Measurements from ENCODE around the gene STT3B.

STT3B gene

DNA sequence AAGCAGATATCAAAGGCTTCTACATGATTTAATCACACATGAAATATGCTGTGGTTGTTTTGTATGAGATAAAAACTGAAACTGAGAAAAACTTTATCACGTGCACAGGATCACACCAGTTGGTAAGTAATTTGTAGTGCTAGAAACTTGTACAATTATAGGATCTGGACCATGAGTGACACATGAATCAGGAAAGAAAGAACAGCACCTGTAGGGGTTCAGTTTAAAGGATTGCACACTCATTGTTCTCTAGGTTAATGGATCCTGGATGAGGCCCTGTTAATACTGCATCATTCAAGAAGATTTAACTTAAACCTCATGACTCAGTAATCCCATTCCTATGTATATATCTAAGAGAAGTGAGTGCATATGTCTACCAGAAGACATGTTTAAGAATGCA lies 87.9 kb downstream of the STT3B start:
- no peak for FAIRE-seq
- no peak for DNase-seq (ENCODE audit: insufficient read length, low spot score)
- TF ChIP-seq POLR2A (IDR thresholded peaks at IDR 0.05; ENCODE audit: low read depth, low read length) (no peak), SPI1 (IDR thresholded peaks at IDR 0.05; ENCODE audit: low read depth, low read length) (no peak), POLR2AphosphoS5 (IDR thresholded peaks at IDR 0.05; ENCODE audit: low read depth, low read length) (no peak), PAX5 (IDR thresholded peaks at IDR 0.05; ENCODE audit: insufficient read depth, low read length, severe bottlenecking) (no peak)

DNA sequence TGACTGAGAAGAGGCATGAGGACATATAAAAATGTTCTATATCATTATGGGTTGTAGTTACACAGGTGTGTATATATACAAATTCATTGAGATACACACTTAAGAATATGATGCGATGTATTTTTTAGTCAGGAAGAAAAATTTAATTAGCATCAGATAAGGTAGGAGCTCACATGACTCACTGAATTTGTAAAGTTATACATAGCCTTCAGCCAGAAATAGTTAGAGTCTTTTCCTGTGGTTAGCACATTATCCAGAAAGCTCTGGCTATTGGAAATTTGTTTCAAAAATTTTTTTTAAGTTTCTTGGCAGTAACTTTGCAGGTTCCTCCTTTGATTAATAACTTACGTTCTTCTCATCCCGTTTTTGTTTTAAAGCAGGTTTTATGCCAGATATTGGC lies 88.6 kb downstream of the STT3B start:
- no peak for DNase-seq (ENCODE audit: insufficient read length, low spot score)
- TF ChIP-seq SPI1 (IDR thresholded peaks at IDR 0.05; ENCODE audit: low read depth, low read length) (no peak), POLR2AphosphoS5 (IDR thresholded peaks at IDR 0.05; ENCODE audit: low read depth, low read length) (no peak)
- FAIRE-seq: no peak

DNA sequence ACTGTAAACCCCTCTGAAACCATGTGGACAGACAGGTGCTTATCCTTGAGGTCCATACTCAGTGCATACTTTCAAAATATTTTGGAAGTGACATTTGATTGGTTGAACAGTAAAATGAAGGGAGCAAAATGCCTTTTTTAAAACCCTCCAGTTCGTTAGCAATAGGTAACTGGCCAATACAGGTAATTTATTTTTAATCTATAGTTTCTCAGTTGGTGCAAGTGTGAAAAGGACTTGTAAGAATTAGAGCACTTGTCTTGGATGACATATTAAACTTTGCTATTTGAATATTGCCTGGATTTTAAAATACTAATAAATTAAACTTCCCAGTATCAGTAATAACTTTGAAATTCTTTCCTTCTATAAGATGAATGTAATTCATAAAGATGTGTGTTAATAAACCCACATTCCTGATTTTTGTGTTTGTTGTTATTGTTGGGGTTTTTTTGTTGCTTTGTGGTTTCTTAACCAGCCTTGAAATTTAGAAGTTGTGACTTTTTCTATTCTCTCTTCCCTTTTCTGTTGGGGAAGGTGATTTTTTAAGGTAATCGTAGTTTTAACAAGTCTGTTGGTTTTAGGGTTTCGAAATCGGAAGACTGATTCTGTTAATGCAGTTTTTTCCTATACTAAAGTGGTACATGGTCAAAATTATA lies 90.0 kb downstream of the STT3B start:
- FAIRE-seq (no peak), DNase-seq (ENCODE audit: insufficient read length, low spot score) (no peak)
- TF ChIP-seq POLR2A (IDR thresholded peaks at IDR 0.05; ENCODE audit: low read depth, low read length) (no peak), SPI1 (IDR thresholded peaks at IDR 0.05; ENCODE audit: low read depth, low read length) (peak; percentile 92), TAF1 (IDR thresholded peaks at IDR 0.05; ENCODE audit: low read depth, low read length) (no peak), POU2F2 (IDR thresholded peaks at IDR 0.05; ENCODE audit: low read depth, low read length) (no peak), PAX5 (IDR thresholded peaks at IDR 0.05; ENCODE audit: insufficient read depth, low read length, severe bottlenecking) (no peak)

DNA sequence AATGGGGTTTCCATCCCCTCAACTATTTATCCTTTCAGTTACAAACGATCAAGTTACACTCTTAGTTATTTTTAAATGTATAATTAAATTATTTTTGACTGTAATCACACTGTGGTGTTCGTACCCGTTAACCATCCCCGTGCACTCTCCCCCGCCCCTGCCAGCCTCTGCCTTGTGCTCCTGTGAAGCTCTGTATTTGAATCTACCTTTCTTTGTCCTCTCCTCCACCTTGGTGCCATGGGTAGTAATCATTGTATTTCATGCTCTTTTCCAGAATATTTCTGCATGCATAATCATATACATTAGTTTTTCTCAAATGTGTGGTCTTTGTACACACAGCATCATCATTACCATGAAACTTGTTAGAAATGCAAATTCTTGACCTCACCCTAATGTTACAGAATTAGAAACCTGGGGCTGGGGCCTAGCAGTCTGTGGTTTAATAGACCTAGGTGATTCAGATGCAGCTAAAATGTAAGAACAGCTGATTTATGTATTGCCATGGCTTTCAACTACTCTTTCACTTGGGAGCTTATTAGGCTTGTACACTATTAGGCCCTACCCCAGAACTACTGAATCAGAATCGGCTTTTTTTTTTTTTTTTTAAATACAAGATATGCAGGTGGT lies 91.5 kb downstream of the STT3B start:
- TF ChIP-seq POLR2A (IDR thresholded peaks at IDR 0.05; ENCODE audit: low read depth, low read length): no peak
- TF ChIP-seq POLR2AphosphoS5 (IDR thresholded peaks at IDR 0.05; ENCODE audit: low read depth, low read length): no peak
- TF ChIP-seq POU2F2 (IDR thresholded peaks at IDR 0.05; ENCODE audit: low read depth, low read length): peak; percentile 52; the same call in 1 of the 2 replicates
- TF ChIP-seq SPI1 (IDR thresholded peaks at IDR 0.05; ENCODE audit: low read depth, low read length): no peak
- no peak for TF ChIP-seq PAX5 (IDR thresholded peaks at IDR 0.05; ENCODE audit: insufficient read depth, low read length, severe bottlenecking)
- TF ChIP-seq TAF1 (IDR thresholded peaks at IDR 0.05; ENCODE audit: low read depth, low read length): no peak
- DNase-seq (ENCODE audit: insufficient read length, low spot score) (no peak), FAIRE-seq (peak; percentile 59)

DNA sequence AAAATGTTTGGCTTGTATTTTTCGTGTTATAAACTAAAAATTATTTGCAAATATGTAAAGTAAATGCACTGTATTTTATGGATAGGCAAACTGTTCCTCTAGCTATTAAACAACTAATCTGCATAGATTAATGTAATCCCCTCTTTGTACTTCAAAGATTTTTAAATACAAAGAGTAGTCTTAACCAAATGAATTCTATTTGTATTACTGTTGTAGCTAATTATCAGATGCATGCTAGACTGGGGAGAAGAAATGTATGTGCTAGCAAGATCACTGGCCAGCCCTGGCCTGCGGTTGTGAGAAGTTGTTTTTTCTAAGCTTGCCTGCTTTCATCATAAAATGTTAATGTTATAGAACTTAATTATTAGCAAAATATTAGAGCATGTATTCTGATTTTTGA lies 92.6 kb downstream of the STT3B start:
- FAIRE-seq (no peak), DNase-seq (ENCODE audit: insufficient read length, low spot score) (no peak)
- no peak for TF ChIP-seq POU2F2 (IDR thresholded peaks at IDR 0.05; ENCODE audit: low read depth, low read length)
- no peak for TF ChIP-seq PAX5 (IDR thresholded peaks at IDR 0.05; ENCODE audit: insufficient read depth, low read length, severe bottlenecking)
- no peak for TF ChIP-seq POLR2AphosphoS5 (IDR thresholded peaks at IDR 0.05; ENCODE audit: low read depth, low read length)
- TF ChIP-seq POLR2A (IDR thresholded peaks at IDR 0.05; ENCODE audit: low read depth, low read length): no peak
- TF ChIP-seq SPI1 (IDR thresholded peaks at IDR 0.05; ENCODE audit: low read depth, low read length): no peak
- no peak for TF ChIP-seq TAF1 (IDR thresholded peaks at IDR 0.05; ENCODE audit: low read depth, low read length)

DNA sequence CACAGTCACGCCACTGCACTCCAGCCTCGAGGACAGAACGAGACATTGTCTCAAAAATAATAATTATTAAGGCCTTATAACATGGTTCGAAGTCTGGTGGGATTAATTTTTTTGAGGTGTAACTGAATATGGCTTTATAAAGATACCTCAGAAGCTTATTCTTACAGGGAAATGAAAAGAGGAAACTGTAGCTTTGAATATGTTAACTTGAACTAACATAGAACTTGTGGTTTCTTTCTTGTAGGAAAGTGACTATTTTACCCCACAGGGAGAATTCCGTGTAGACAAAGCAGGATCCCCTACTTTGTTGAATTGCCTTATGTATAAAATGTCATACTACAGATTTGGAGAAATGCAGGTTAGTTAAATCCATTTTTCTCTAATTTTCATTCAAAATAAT lies 96.3 kb downstream of the STT3B start:
- FAIRE-seq: no peak
- TF ChIP-seq TAF1 (IDR thresholded peaks at IDR 0.05; ENCODE audit: low read depth, low read length): no peak
- TF ChIP-seq PAX5 (IDR thresholded peaks at IDR 0.05; ENCODE audit: insufficient read depth, low read length, severe bottlenecking): no peak
- TF ChIP-seq SPI1 (IDR thresholded peaks at IDR 0.05; ENCODE audit: low read depth, low read length): no peak
- no peak for TF ChIP-seq POLR2A (IDR thresholded peaks at IDR 0.05; ENCODE audit: low read depth, low read length)
- TF ChIP-seq POU2F2 (IDR thresholded peaks at IDR 0.05; ENCODE audit: low read depth, low read length): no peak
- no peak for TF ChIP-seq POLR2AphosphoS5 (IDR thresholded peaks at IDR 0.05; ENCODE audit: low read depth, low read length)
- DNase-seq (ENCODE audit: insufficient read length, low spot score): no peak

DNA sequence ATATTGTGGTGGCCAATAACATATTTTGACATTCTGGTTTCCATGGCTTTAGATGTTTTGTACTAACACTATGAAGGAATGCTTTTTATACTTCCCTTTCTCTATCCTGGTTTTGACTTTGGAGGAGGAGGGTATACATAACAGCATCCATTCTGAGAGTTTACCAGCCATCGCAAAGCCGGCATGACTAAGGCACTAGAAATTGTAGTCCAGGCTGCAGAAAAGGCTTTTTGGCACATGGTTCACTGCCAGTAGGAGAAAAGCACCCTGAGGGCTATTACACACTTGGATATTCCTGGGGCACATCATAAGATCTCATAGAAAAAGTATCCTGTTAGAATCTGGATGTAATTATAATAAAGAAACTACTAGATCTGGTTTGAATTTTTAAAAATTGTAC lies 101.8 kb downstream of the STT3B start:
- no peak for TF ChIP-seq TAF1 (IDR thresholded peaks at IDR 0.05; ENCODE audit: low read depth, low read length)
- no peak for TF ChIP-seq POU2F2 (IDR thresholded peaks at IDR 0.05; ENCODE audit: low read depth, low read length)
- no peak for TF ChIP-seq PAX5 (IDR thresholded peaks at IDR 0.05; ENCODE audit: insufficient read depth, low read length, severe bottlenecking)
- TF ChIP-seq SPI1 (IDR thresholded peaks at IDR 0.05; ENCODE audit: low read depth, low read length): no peak
- FAIRE-seq (no peak), DNase-seq (ENCODE audit: insufficient read length, low spot score) (no peak)

- TF ChIP-seq POLR2AphosphoS5 (IDR thresholded peaks at IDR 0.05; ENCODE audit: low read depth, low read length) (no peak), PAX5 (IDR thresholded peaks at IDR 0.05; ENCODE audit: insufficient read depth, low read length, severe bottlenecking) (no peak), SPI1 (IDR thresholded peaks at IDR 0.05; ENCODE audit: low read depth, low read length) (no peak), POLR2A (IDR thresholded peaks at IDR 0.05; ENCODE audit: low read depth, low read length) (no peak), POU2F2 (IDR thresholded peaks at IDR 0.05; ENCODE audit: low read depth, low read length) (no peak), TAF1 (IDR thresholded peaks at IDR 0.05; ENCODE audit: low read depth, low read length) (no peak)
- FAIRE-seq (peak; percentile 41), DNase-seq (ENCODE audit: insufficient read length, low spot score) (no peak)
These were observed 102.8 kb downstream of the STT3B start for GRCh38 chr3:31635545-31635944.

- DNase-seq (ENCODE audit: insufficient read length, low spot score) (no peak), FAIRE-seq (no peak)
- TF ChIP-seq PAX5 (IDR thresholded peaks at IDR 0.05; ENCODE audit: insufficient read depth, low read length, severe bottlenecking) (no peak), TAF1 (IDR thresholded peaks at IDR 0.05; ENCODE audit: low read depth, low read length) (no peak), POLR2AphosphoS5 (IDR thresholded peaks at IDR 0.05; ENCODE audit: low read depth, low read length) (no peak), POU2F2 (IDR thresholded peaks at IDR 0.05; ENCODE audit: low read depth, low read length) (no peak), SPI1 (IDR thresholded peaks at IDR 0.05; ENCODE audit: low read depth, low read length) (no peak), POLR2A (IDR thresholded peaks at IDR 0.05; ENCODE audit: low read depth, low read length) (no peak)
These were observed 103.3 kb downstream of the STT3B start for GRCh38 chr3:31636049-31636448.

All from GM12891 (cell line).